Central memory CD8-positive, alpha-beta T cell (primary cell): ENCODE data around the gene RYR2.
"Not testable (repeated sequence)": the region's sequence is repeated elsewhere in the genome, so short reads cannot be mapped to it uniquely, and the experiment has no call there.

Experiments
- ATAC-seq: fragments of 150-1000 bp; cut with Tn5 transposase; replicated peaks from 2 replicates; pipeline ENCODE4 v1.10.0; 2022; ENCODE audit warnings: mild to moderate bottlenecking, moderate FRiP score, moderate number of reproducible peaks; ENCODE audit not compliant: poor library complexity, severe bottlenecking; ENCODE audit errors: extremely low read depth
- DNase-seq, 2 donors: peaks; one replicate each; pipeline ENCODE4 v3.0.0; 2021; ENCODE audit warnings: low spot score in 2 of 2
- H3K27ac Mint-ChIP-seq: one replicate; pipeline ENCODE4 v1.8.0; 2022; ENCODE audit warnings: low read depth, mild to moderate bottlenecking, moderate library complexity, mixed read lengths
- H3K27me3 Mint-ChIP-seq: one replicate; pipeline ENCODE4 v1.8.0; 2022; ENCODE audit warnings: mixed read lengths
- H3K36me3 Mint-ChIP-seq: one replicate; pipeline ENCODE4 v1.8.0; 2022; ENCODE audit warnings: mild to moderate bottlenecking, moderate library complexity, mixed read lengths; ENCODE audit not compliant: insufficient read depth
- H3K4me1 Mint-ChIP-seq: one replicate; pipeline ENCODE4 v1.8.0; 2022; ENCODE audit warnings: mixed read lengths
- H3K4me3 Mint-ChIP-seq: one replicate; pipeline ENCODE4 v1.8.0; 2022; ENCODE audit warnings: mild to moderate bottlenecking, moderate library complexity, mixed read lengths
- H3K9me3 Mint-ChIP-seq: one replicate; pipeline ENCODE4 v1.8.0; 2022; ENCODE audit warnings: mixed read lengths

The RYR2 gene

DNA sequence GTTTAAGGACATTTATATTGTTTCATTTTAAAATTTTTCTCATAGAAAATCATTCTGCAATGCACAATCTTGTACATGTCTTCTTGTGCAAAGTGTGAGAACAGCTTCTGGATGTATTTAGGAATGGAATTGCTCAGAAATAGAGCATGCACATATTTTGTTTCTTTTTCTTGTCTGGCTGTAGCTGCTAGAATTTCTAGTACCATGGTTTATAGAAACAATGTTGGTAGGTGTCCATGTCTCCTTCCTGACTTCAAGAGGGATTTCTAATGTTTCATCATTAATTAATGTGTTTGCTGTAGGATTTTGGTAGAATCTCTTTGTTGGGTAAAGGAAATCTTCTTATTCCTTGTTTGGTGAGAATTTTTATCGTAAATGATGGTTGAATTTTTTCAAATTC, 99.0 kb downstream of the RYR2 start:
- ATAC-seq (no peak), DNase-seq (no peak)
- Mint-ChIP-seq H3K4me1 (no peaks in the 10 kb centered on the region), H3K27me3 (peaks cover 32% of the 10 kb centered on the region), H3K36me3 (peaks cover 2% of the 10 kb centered on the region), H3K4me3 (no peak overlapping the region), H3K27ac (no peak overlapping the region), H3K9me3 (no peaks in the 10 kb centered on the region)

GRCh38 chr1:237141502-237141901, 99.5 kb downstream of the RYR2 start:
- Mint-ChIP-seq H3K4me1 (no peaks in the 10 kb centered on the region), H3K4me3 (no peak overlapping the region), H3K36me3 (peaks cover 2% of the 10 kb centered on the region), H3K9me3 (no peaks in the 10 kb centered on the region), H3K27me3 (peaks cover 36% of the 10 kb centered on the region), H3K27ac (no peak overlapping the region)
- ATAC-seq: no peak
- DNase-seq: no peak

DNA sequence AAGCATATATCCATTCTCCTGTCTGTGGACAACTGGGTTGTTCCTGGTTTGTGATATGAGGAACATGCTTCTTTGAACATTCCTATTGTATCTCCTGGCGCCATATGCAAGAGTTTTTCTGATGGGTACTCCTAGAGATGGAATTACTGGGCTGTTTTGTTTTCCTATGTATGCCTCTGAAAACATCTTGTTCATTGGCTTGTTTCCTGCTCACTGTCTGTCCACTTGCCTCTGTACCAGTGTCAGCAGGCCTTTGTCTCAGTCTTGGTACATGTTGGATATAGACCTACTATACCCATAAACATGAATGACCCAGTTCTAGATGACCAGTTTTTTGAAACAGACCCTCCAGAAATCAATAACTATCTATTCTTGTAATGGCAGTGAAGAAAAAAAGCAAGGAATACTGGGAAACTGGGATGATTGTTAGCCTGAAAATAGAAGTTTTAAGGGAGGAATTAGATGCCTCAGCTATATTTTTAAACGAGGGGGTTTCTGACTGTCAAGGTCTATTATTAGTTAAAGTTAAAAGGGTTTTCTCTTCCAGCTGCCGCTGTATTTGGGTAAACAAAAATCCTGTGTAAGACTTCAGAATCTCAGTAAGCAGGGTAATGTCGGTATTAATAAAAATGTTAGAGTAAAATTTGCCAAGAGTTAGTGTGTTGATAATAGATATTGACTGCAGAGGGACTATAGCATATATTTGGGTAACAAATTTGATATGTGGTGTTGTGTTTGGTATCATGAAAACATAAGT, 103.6 kb downstream of the RYR2 start:
- DNase-seq (no peak), ATAC-seq (no peak)
- H3K27me3 Mint-ChIP-seq: peaks cover 65% of the 10 kb centered on the region
- no peaks in the 10 kb centered on the region for H3K4me1 Mint-ChIP-seq
- H3K4me3 Mint-ChIP-seq: no peak overlapping the region
- peaks cover 2% of the 10 kb centered on the region for H3K36me3 Mint-ChIP-seq
- no peak overlapping the region for H3K27ac Mint-ChIP-seq
- no peaks in the 10 kb centered on the region for H3K9me3 Mint-ChIP-seq

- Mint-ChIP-seq H3K9me3 (no peaks in the 10 kb centered on the region), H3K36me3 (peaks cover 2% of the 10 kb centered on the region)
Measured at GRCh38 chr1:237146241-237146640, 104.3 kb downstream of the RYR2 start.

GRCh38 chr1:237149857-237150256, 107.9 kb downstream of the RYR2 start:
- H3K27me3 Mint-ChIP-seq: peaks cover 65% of the 10 kb centered on the region
- no peak overlapping the region for H3K4me3 Mint-ChIP-seq
- H3K36me3 Mint-ChIP-seq: peaks cover 2% of the 10 kb centered on the region
- H3K4me1 Mint-ChIP-seq: no peaks in the 10 kb centered on the region
- ATAC-seq (no peak), DNase-seq (no peak)
- no peaks in the 10 kb centered on the region for H3K9me3 Mint-ChIP-seq
- no peak overlapping the region for H3K27ac Mint-ChIP-seq

More at GRCh38 chr1:237146241-237146640, 104.3 kb downstream of the RYR2 start:
- H3K4me3 Mint-ChIP-seq: no peak overlapping the region
- ATAC-seq: no peak
- H3K27ac Mint-ChIP-seq: no peak overlapping the region
- DNase-seq: no peak
- peaks cover 70% of the 10 kb centered on the region for H3K27me3 Mint-ChIP-seq
- no peaks in the 10 kb centered on the region for H3K4me1 Mint-ChIP-seq

DNA sequence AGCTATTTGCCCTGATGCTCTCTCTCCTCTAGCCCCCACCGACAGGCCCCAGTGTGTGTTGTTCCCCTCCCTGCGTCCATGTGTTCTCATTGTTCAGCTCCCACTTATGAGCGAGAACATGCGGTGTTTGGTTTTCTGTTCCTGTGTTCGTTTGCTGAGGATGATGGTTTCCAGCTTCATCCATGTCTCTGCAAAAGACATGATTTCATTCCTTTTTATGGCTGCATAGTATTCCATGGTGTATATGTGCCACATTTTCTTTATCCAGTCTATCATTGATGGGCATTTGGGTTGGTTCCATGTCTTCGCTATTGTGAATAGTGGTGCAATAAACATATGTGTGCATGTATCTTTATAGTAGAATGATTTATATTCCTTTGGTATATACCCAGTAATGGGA, 110.0 kb downstream of the RYR2 start:
- not testable (repeated sequence) for H3K36me3 Mint-ChIP-seq, DNase-seq, H3K27ac Mint-ChIP-seq, ATAC-seq, H3K9me3 Mint-ChIP-seq, H3K4me1 Mint-ChIP-seq, H3K4me3 Mint-ChIP-seq
- H3K27me3 Mint-ChIP-seq: peaks cover 65% of the 10 kb centered on the region

DNA sequence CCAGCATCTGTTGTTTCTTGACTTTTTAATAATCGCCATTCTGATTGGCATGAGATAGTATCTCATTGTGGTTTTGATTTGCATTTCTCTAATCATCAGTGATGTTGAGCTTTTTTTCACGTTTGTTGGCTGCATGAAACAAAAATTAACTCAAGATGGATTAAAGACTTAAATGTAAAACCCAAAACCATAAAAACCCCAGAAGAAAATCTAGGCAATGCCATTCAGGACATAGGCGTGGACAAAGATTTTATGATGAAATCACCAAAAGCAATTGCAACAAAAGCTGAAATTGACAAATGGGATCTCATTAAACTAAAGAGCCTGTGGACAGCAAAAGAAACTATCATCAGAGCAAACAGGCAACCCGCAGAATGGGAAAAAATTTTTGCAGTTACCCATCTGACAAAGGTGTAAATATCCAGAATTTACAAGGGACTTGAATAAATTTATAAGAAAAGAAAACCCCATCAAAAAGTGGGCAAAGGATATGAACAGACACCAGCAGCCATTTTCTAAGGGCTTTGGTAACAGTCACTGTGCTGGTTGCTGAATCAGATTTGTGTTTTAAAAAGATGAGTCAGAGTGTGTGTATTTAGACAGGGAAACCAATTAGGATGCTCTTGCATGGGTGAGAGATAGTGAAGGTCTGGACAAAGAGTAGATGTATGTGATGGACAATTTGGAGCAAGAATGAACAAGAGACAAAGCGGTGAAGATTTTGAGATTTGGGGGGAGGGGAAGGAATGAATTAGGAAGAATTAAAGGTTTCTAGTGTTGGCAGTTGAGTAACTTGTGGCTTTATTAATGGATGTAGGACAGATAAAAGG, 110.7 kb downstream of the RYR2 start:
- no peak overlapping the region for H3K4me3 Mint-ChIP-seq
- no peak for ATAC-seq
- no peaks in the 10 kb centered on the region for H3K9me3 Mint-ChIP-seq
- no peaks in the 10 kb centered on the region for H3K4me1 Mint-ChIP-seq
- H3K27me3 Mint-ChIP-seq: peaks cover 61% of the 10 kb centered on the region
- H3K27ac Mint-ChIP-seq: no peak overlapping the region
- no peaks in the 10 kb centered on the region for H3K36me3 Mint-ChIP-seq
- no peak for DNase-seq

GRCh38 chr1:237154157-237154556, 112.2 kb downstream of the RYR2 start:
- Mint-ChIP-seq H3K4me3 (no peak overlapping the region), H3K4me1 (no peaks in the 10 kb centered on the region), H3K27ac (no peak overlapping the region), H3K36me3 (no peaks in the 10 kb centered on the region), H3K9me3 (no peaks in the 10 kb centered on the region), H3K27me3 (peaks cover 50% of the 10 kb centered on the region)
- ATAC-seq (no peak), DNase-seq (no peak)

GRCh38 chr1:237164406-237165352, 122.7 kb downstream of the RYR2 start:
- H3K27ac Mint-ChIP-seq: no peak overlapping the region
- peaks cover 38% of the 10 kb centered on the region for H3K27me3 Mint-ChIP-seq
- H3K4me1 Mint-ChIP-seq: no peaks in the 10 kb centered on the region
- no peak for DNase-seq
- ATAC-seq: no peak
- no peak overlapping the region for H3K4me3 Mint-ChIP-seq
- H3K9me3 Mint-ChIP-seq: no peaks in the 10 kb centered on the region
- H3K36me3 Mint-ChIP-seq: no peaks in the 10 kb centered on the region

DNA sequence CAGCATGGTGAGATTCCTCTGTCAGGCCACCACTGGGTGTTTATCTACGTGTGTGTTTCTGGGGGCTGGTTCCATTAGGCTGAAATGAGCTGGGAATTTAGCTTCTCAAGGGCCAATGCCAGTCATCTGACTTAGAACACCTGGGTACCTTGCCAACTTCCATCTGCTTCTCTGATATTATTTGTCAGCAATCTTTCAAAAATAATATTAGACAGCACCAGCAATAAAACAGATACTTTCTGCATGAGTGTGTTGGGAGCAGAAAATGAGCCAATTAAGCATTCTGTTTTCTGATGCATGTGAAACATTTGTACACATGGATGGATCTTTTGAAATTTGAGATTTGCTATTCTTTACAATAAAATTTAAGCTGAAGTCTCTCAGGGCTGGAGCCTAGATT, 124.1 kb downstream of the RYR2 start:
- no peaks in the 10 kb centered on the region for H3K9me3 Mint-ChIP-seq

GRCh38 chr1:237166593-237167101, 124.7 kb downstream of the RYR2 start:
- ATAC-seq: no peak
- H3K36me3 Mint-ChIP-seq: no peaks in the 10 kb centered on the region

More for the DNA sequence above, 124.1 kb downstream of the RYR2 start:
- Mint-ChIP-seq H3K36me3 (no peaks in the 10 kb centered on the region), H3K27me3 (peaks cover 52% of the 10 kb centered on the region), H3K4me1 (no peaks in the 10 kb centered on the region), H3K4me3 (no peak overlapping the region), H3K27ac (no peak overlapping the region)
- no peak for DNase-seq
- no peak for ATAC-seq

GRCh38 chr1:237170149-237170548, 128.2 kb downstream of the RYR2 start:
- no peak overlapping the region for H3K4me3 Mint-ChIP-seq
- no peak overlapping the region for H3K27ac Mint-ChIP-seq
- no peaks in the 10 kb centered on the region for H3K4me1 Mint-ChIP-seq
- H3K27me3 Mint-ChIP-seq: peaks cover 66% of the 10 kb centered on the region
- DNase-seq (no peak), ATAC-seq (no peak)
- no peaks in the 10 kb centered on the region for H3K36me3 Mint-ChIP-seq
- H3K9me3 Mint-ChIP-seq: no peaks in the 10 kb centered on the region

More at GRCh38 chr1:237166593-237167101, 124.7 kb downstream of the RYR2 start:
- Mint-ChIP-seq H3K4me3 (no peak overlapping the region), H3K27ac (no peak overlapping the region), H3K4me1 (no peaks in the 10 kb centered on the region), H3K27me3 (peaks cover 57% of the 10 kb centered on the region), H3K9me3 (no peaks in the 10 kb centered on the region)
- no peak for DNase-seq
